SK-N-MC (cell line): Measurements from ENCODE around the gene PTPRK.

Experiments
- EZH2 ChIP-seq: fragments of 200-600 bp; sonication (generic); IDR thresholded peaks from one replicate; pipeline ENCODE4 v1.6.1; 2017; ENCODE audit warnings: antibody characterized with exemption
- POLR2AphosphoS5 ChIP-seq: IDR thresholded peaks from 2 replicates; pipeline ENCODE4 v1.6.1; 2012; ENCODE audit warnings: mild to moderate bottlenecking, low read depth, low read length, borderline replicate concordance

DNA sequence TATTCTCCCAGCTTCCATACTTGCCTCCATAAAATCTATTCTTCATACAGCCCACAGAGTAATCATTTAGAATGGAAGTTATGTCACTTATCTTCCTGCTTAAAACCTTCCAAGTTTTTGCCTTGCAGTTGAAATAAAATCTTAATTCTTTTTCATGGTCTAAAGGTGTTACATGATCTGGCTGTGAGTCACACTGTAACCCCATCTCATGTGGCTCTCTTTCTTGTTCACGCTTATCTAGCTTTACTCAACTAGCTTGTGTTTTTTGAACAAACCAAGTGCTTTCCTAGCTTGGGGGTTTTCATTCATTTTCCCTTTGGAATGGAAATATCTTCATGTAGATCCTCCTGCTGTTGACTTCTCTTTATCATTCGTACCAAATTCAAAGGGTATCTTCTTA is 596.0 kb downstream of the PTPRK start:
- TF ChIP-seq EZH2 (no peak), POLR2AphosphoS5 (no peak)
